G401.6 (cell line): ENCODE measurements around the gene USP40.
A peak's percentile ranks its signal among the peaks of the same experiment; 100 is the strongest.

ENCODE experiments used
- FAIRE-seq: peaks from 2 replicates; lab custom pipeline; 2012; peaks lifted over from hg19 to GRCh38; lab: Jason Lieb, UNC

The USP40 gene

DNA sequence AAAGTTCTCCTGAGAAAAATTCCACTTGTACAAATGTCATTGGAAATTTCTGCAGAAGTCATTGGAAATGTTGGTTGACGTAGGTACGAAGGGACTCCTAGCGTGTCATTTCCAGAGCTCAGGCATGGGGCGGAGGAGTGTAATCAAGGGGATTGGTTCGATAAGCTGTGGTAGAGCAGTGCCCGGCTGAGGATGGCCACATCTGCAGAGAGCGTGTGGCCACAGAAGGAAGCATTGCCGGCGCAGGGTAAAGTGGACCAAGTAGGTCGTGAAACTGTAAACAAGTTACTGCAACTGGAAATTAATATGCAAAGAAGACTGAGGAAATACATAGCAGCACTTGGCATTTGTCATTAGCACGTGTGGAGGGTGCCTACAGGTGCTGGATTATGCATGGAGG lies 110.5 kb downstream of the USP40 start:
- FAIRE-seq: no peak

DNA sequence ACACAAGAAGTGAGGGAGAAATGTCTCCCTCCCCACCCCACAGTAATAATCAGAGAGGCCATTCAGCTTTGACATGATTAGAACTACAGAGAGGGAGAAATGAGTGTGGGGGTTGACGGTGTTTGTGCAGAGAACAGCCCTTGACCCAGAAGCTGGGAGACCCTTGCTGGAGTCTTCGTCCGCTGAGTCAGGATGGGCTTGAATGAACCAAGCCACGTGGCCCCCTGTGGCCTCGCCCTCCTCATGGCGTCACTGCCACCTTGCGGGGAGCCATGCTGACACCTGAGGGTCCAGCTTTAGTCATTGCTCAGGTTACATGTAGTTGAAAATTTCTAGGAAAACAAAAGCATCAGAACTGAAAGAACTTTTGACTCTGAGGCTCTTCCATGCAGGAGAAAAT lies 111.1 kb downstream of the USP40 start:
- FAIRE-seq: no peak

DNA sequence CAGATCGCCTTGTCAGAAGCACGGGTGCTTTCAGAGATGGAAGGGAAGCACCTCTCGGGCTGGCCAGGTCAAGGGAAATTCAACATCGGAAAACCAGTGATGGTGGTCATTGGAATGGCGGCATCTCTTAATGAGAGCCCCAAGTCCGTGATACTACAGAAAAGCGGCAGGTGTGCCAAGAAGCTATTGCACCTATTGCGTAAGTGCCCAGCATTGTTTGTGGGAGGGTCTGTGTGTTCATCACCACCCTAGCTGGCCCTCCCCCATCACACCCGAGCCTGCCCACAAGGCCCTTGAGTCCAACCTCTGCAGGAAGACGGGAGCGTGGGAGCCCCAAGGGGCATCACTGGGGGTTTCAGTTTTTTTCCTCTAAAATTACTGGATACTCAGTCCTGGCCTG lies 111.6 kb downstream of the USP40 start:
- FAIRE-seq: no peak

DNA sequence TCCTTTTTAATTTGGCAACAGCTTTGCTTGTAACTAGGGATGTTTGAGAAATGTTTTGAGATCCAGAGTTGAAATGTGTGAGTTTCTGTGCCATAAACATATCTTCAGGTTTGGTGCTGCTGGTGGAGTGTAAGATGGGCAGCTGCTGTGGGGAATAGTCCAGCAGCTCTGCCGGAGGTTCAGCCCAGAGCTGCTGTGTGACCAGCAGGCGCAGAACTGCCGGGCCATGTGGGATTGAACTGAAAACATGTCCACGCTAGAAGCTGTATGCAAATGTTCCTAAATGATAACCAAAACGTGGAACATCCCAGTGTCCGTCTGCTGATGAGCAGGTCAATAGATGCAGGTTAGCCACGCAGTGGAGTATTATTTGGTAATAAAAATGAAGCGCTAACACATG lies 112.7 kb downstream of the USP40 start:
- FAIRE-seq: no peak

DNA sequence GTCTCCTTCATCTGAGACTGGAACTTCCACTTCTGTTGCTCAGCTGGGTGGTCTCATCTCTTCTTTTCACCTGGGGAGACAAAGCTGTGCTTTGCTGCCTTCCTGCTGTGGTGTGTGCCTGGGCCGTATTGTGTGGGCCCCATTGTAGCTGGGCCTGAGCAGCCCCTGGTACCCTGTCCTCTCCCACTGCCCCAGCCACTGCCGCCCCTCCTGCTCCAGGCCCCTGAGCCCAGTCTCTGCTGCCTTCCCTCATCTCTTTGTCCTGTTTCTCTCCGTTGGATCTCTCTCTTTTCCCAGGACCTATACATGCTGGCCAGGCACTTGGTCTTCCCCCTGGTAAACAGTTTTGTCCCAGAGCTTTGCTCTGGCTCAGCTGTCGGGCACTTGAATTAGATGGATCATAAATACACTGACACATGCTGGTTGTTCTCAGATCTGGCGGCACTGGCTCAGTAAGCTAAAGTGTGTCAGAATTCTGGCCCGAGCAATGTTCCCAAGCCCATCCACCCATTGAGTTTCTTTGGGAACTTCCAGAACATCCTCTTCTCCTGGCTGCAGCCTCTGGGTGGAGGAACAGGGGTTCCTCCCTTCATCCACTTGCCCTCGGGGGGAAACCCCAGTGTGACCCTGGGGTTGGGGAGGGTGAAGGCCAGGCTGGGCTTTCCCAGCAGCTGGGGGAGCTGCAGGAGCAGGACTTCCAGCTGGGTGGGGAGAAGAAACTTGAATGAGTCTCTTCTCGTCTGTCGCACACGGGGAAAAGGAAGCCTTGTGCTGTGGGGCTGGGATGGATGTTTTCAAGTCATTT lies 113.3 kb downstream of the USP40 start:
- FAIRE-seq: no peak

DNA sequence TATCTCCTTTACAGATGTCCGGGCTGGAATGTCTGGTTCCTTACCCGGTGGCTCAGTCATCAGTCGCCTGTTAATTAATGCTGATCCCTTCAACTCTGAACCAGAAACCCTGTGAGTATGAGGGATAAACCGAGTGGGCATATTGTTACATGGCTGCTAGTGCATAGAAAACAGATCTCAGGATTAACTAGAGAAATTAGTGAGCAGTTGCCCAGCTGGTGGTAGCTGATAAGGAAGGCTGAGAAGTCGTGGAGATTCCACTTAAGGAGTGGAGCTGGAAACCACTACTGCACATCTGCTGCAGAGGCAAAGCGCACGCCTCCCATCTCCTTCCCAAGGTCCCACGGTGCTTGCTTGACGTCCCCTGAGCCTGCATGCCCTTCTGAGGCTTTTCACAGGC lies 114.6 kb downstream of the USP40 start:
- FAIRE-seq: no peak

DNA sequence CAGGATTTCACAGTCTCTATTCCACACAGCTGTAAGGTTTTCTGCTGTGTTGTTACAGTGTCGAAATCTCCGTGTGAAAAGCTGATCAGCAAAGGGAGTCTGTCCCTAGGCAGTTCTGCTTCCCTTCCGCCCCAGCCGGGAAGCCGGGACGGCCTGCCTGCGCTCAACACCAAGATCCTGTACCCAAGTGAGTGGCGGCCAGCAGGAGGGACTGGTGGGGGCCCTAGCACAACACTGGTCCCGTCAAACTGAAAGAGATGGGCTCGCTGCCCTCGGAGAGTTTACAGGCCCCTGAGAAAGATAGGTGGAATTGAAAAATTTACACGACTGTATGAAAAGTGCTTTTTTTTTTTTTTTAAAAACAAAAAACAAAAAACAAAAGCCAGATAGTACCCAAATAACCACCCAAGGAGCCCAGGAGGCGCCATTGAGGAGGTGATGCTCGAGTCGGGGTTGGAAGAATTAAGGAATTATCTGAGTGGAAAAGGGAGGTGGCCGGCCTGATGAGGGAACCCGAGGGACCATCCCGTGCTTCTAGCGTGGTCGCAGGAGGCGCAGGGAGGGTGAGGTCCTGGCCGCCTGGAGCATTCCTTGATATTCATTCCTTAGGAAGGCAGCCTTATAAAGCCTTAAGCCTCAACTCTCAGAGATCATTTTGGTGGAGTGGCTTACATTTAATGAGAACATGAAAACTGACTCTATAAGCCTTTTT lies 115.6 kb downstream of the USP40 start:
- no peak for FAIRE-seq

DNA sequence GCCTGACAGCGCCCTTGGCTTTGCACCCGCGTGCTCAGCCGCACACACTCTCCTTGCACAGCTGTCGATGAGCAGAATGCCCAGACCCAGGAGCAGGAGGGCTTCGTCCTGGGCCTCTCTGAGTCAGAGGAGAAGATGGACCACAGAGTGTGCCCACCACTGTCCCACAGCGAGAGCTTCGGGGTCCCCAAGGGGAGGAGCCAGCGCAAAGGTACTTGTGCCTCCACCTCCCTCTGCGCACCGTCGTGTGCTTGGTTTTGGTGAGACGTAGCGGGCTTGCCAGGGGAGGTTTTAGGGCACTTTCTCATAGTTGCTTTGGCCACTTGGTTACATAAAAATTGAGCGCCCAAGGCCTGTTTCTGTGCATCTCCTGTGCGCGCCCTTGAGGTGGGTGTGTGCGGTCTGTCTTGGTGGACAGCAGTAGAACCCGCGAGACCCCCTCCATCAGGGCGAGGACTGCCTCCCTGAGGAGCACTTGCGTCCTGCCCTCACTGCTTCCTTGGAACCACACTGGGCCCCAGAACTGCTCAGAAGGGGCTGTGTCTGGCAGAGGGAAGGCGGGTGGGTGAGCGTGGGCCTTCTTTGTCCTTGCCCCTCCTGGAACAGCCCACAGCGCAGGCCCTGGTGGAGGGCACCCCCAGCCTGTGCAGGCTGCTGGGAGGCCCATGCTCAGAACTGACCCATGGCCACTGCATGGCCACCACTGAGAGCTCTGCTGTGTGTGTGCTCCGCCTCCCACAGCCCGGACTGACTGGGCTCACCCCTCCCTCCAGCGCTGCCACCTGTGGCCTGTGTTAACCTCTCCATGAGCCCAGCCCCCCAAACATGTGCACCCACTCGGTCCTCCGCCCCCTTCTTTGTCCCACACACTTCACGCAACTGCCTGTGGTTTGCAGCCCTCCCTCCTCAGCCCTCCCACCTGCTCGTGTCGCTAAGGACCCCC lies 116.4 kb downstream of the USP40 start:
- no peak for FAIRE-seq

DNA sequence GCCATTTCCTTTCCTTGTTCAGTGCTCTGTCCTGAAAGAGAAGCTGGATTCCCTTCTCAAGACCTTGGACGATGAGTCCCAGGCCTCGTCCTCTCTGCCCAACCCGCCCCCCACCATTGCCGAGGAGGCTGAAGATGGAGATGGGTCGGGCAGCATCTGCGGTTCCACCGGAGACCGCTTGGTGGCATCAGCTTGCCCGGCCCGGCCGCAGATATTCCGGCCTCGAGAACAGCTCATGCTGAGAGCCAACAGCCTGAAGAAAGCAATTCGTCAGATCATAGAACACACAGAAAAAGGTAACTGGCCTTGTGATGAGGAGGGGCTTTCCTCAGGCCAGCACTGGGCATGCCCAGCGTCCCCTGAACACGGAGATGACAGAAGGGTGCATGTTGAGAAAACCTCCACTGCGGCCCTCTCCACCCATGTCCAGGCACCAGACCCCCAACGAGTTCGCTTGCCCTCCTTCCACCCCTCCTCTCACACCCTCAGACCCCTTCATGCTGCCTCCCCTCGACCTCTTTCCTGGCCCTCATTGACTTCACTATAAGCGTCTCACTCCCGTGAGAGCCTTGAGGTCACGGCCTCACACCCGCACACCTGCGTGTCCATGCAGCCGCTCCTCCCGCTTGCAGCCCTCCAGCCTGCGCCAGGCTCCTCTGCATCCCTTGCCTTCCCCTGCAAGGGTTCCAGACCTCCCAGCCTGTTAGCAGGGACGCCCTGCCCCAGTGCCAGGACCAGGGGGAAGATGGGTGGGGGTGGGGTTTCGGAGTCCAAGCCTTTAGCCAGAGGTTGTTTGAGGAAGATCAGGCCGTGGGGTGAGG lies 117.3 kb downstream of the USP40 start:
- peak; percentile 25 for FAIRE-seq

DNA sequence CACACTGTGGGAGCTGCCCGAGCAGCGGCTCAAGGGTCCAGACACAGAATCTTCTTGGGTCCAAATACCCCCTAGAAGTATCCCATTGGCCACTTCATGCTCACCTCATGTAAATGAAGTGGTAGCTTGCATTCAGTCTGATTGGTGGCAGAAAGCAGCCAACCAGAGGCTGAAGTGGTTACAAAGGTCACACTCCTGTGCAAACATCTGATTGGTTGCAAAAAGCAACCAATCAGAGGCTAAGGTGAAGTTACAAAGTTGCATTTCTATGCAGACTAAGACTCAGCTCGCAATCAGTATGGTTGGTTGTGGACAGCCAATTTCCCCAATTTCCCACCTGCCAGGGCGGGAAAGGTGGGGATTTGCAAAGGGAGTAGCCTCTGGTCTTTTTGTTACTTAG lies 118.0 kb downstream of the USP40 start:
- FAIRE-seq: no peak

DNA sequence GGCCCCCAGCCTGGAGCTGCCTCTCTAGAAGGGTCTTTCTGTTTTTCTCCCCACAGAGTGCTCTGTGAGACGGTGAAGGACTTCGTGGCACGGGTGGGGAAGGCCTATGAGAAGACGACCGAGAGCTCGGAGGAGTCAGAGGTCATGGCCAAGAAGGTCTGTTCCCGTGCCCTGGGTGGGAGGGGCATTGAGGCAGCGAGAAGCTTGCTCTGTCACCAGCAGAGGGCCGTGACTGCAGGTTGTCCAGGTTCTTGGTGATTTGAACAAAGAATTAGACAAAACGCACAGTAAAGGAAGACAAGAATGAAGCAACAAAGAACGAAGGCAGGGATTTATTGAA lies 118.4 kb downstream of the USP40 start:
- FAIRE-seq: no peak

DNA sequence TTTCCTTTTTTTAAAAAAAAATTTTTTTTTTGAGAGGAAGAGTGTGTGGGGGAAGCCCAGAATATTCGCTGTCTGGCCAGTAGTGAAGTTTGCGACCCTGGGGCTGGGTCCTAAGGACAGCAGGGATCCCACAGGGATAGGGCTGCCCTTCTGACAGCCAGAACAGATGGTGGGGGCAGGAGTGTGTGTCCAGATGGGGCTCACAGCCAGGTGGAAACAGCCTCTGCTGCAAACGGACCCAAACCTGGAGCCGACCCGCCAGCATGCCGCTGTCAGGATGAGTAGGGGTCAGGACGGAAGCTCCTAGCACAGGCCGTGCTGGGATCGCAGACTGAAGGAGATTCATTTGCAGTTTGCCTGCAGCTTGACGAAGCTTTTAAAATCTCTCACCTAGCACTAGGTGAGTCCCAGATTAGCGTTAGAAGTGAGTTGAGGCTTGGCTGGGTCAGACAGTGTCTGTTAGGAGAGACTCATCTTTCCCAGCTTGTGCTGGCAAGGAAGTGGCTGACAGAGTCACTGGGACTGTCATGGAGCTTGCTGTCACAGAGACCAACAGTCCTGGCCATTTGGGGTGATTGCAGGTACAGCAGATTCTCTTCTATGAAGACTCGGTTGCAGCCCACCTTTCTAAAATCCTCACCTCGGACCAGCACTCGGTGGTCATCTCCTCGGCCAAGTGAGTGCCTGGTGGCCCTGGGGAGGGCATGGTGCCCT lies 118.9 kb downstream of the USP40 start:
- no peak for FAIRE-seq

DNA sequence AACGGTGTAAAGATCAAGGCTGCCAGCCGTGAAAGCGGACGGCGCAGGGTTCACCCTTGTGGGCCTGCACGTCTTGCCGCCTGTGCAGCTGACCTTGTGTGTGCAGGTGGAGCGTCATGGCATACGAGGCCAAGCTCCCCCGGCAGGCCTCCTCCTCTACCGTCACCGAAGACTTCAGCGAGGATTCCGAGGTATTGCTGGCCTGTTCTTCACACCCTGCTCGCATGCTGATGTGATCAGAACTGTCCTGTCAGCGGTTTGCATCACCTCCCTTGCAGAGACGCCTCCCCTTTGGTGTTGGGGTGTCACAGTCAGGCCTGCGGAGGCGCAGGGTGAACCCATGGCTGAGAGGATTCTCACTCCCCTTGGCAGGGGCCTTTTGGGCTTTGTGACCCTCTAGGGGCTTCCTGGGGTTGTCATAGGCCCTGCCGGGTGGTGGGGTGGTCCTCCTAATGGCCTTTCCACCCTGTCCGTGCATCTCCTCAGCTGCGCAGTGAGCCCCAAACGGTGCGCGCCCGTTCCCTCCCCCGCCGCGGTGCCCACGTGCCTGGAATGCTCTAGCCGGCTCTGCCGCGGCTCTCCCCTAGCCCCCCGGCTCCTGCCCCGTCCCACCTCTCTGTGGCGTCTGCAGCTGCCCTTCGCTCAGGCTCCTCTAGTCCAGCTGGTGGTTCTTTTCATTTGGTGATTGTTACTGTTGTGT lies 119.8 kb downstream of the USP40 start:
- FAIRE-seq: no peak

DNA sequence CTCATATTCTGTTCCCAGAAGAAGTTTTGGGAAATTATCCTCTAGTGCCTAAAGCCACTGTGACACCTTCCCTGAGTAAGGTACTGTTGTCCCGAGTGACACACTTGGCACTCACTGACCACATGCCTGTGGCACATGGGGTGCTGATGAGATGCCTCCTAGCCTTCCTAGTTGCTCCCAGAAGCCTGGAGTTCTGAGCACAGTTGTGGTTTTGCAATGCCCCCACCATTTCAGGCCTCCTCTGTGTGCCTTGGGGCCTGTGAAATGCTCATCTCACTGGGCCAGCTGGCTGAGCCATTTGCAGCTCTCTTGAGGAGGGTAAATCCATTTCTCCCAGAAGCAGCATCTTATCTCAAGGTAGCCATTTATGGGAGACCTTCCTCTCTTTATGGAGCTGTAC lies 120.5 kb downstream of the USP40 start:
- no peak for FAIRE-seq

DNA sequence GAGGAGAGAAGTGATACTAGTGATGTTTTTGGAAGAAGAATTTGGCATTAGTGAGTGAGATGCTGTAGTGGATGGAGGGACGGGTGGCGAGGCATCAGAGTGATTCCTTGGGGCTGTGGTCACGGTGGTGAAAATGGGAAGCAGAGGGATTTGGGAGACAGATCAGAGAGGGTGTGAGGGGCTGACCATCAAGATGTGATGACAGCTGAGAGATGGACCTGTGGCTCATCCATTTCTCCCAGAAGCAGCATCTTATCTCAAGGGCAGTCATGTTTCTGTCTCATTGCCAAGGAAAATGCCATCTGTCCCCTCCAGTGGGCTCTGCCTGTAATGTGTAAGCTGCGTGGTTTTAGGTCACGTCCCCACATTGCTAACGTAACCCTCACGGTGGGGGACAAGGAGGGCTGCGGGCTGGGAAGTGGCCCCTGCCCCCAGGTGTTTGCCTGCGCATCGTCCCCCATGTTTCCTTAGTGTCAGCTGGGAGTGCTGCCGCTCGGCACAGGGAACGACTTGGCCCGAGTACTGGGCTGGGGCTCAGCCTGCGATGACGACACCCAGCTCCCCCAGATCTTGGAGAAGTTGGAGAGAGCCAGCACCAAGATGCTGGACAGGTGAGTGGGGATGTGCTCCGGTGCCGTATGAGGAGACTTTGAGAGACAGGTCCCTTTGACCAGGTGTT lies 121.3 kb downstream of the USP40 start:
- FAIRE-seq: no peak

DNA sequence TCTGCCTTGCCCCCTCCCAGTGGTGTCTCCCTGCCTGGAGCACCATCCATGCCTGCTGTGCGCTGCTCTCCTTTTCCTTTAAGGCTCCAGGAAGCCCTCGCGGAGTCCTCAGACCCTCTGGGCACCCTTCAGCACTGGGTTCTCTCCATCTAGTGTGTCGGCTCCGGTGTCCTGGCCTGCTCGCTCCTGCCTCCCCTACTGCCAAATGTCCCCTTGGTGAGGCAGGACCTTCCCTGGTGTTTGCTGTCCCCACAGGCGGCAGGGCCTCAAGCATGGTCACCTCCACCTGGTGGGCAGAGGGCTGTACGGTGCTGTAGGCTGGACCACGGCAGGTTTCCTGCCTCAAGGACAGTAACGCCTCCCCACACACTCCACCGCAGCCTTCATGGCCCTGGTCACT lies 122.1 kb downstream of the USP40 start:
- no peak for FAIRE-seq

DNA sequence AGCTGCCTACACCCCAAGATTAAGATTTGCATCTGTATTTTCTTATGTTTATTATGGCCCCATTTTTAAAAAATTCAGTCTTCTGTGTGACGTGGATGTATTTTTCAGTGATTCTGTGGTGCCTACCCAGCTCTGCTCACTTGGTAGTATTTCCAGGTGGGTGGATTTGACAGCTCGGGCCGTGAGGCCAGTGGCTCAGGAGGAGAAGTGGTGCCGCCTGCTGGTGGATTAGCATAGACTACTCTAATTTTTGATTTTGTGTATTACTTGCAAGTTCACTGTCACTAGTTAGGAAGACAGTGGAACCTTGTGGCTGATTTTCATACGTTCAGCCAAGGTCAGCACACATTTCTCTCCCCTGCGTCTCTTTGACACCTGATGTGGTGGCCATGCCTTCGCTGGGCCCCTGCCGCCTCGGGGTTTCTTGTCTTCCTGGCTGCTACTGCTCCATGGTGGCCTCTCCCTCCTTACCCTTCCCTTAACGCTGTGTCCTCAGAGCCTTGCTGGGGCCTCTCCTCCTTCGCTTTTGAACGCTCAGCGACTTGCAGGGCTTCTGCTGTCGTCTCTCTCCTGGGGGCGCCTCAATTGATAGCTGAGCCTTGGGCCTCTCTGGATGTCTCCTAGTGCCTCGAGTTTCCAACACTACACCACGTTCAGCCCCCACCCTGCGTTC lies 122.9 kb downstream of the USP40 start:
- FAIRE-seq: peak; percentile 92

DNA sequence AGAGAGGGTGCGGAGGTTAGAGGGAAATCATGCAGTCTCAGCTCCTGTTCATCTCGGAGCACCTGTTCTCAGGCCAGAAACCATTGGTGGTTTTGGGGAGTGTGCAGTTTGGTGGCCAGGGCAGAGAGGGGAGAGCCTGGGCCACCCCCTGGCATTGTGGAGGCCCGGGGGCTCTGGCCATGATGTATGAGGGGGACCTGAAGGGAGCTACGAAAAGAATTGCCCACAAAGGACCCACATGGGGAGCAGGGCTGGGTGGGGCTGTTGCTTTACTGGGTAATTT lies 124.6 kb downstream of the USP40 start:
- no peak for FAIRE-seq

DNA sequence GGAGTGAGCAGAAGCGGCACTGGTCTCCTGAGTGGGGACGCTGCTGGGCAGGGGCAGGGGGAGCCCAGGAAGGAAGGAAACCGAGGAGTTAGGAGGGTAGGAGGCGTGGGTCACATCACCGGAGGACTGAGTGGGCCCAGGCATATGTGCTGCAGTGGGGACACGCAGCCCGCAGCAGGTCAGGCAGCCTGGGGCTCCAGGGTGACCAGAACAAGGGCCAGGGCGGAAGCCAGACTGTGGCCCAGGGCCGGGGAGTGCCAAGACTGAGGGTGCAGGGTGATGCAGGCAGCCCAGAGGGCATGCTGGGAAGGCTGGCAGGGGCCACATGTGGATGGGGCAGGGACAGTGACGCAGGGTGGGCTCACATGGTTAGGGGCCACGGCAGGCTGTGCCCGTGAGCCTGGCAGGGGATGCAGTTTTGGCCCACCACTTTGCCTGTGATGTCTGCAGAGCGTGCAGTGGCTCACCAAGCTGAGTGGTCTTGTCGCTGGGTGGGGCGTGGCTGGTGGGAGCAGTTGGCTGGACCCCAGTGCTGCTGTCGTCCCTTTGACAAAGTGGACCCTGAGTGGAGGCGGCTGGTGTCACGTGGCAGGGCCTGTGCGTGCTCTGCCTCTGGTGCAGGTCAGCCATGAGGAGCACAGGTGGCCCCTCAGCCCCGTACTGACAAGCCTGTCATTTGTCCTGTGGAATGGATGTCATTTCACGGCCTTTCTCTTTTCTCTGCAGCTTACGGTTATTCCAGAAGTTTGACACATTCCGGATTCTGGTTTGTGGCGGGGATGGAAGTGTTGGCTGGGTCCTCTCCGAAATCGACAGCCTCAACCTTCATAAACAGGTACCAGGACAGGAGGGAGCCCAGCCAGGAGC lies 125.2 kb downstream of the USP40 start:
- FAIRE-seq: no peak
